CD14-positive monocyte (primary cell): Measurements from ENCODE around the gene CPA1. TPM values are rescaled to one million over a fixed set of nuclear protein-coding genes. Genes with fewer than 3 reads are reported as not detected.
A peak's percentile ranks its signal among the peaks of the same experiment; 100 is the strongest.

Experiments used
- DNase-seq, 3 donors: peaks; one replicate each; pipeline ENCODE4 v3.0.0-alpha.2; 2011 to 2022
- H2AFZ ChIP-seq: 2 replicates; pipeline ENCODE4 v1.6.0; 2012; ENCODE audit warnings: mild to moderate bottlenecking, low read depth, low read length, inconsistent platforms; ENCODE audit not compliant: insufficient read depth, poor library complexity, severe bottlenecking
- H3K27ac ChIP-seq, 2 donors: 1 replicate in 1 of 2; 2 replicates in 1 of 2; pipeline ENCODE4 v1.5.1; 2012 to 2013; ENCODE audit warnings: low read length in 2 of 2, control low read depth in 1 of 2, inconsistent platforms in 1 of 2, low read depth in 1 of 2, mild to moderate bottlenecking in 1 of 2
- H3K27me3 ChIP-seq, 2 donors: one replicate each; pipeline versions ENCODE4 v1.6.0 to v1.6.1; 2011 to 2013; ENCODE audit warnings: low read length in 2 of 2; ENCODE audit not compliant: control insufficient read depth in 2 of 2, insufficient read depth in 2 of 2
- H3K36me3 ChIP-seq, 2 donors: replicated peaks in 1 of 2; 1 replicate in 1 of 2; 2 replicates in 1 of 2; pipeline versions ENCODE4 v1.5.1 to v1.6.1; 2012 to 2013; ENCODE audit warnings: low read length in 2 of 2, control low read depth in 1 of 2, inconsistent platforms in 1 of 2, mild to moderate bottlenecking in 1 of 2; ENCODE audit not compliant: insufficient read depth in 2 of 2, control insufficient read depth in 1 of 2
- H3K4me1 ChIP-seq, 2 donors: 1 replicate in 1 of 2; 2 replicates in 1 of 2; pipeline versions ENCODE4 v1.5.1 to v1.6.1; 2012 to 2013; ENCODE audit warnings: low read length in 2 of 2, control low read depth in 1 of 2, inconsistent platforms in 1 of 2, mild to moderate bottlenecking in 1 of 2, moderate library complexity in 1 of 2; ENCODE audit not compliant: insufficient read depth in 2 of 2, control insufficient read depth in 1 of 2
- H3K4me2 ChIP-seq: replicated peaks from 2 replicates; pipeline ENCODE3; 2012; ENCODE audit warnings: low read length, moderate library complexity, mild to moderate bottlenecking; ENCODE audit not compliant: poor library complexity, severe bottlenecking; ENCODE audit errors: extremely low read depth
- H3K4me3 ChIP-seq, 3 experiments: fragments of 200-600 bp in 1 of 3; sonication (generic) in 1 of 3; replicated peaks in 1 of 3; 1 replicate in 2 of 3; 2 replicates in 1 of 3; pipeline ENCODE4 v1.5.1; 2011 to 2013; ENCODE audit warnings: low read length in 3 of 3, mild to moderate bottlenecking in 3 of 3, control low read depth in 2 of 3, low read depth in 2 of 3, inconsistent platforms in 1 of 3, moderate library complexity in 1 of 3
- H3K79me2 ChIP-seq: 2 replicates; pipeline ENCODE4 v1.6.0; 2012; ENCODE audit warnings: mild to moderate bottlenecking, control low read depth, inconsistent platforms, low read length, moderate library complexity; ENCODE audit not compliant: insufficient read depth
- H3K9ac ChIP-seq: 2 replicates; pipeline ENCODE4 v1.6.0; 2017; ENCODE audit warnings: low read length, mild to moderate bottlenecking; ENCODE audit not compliant: insufficient read depth, poor library complexity, severe bottlenecking
- H3K9me3 ChIP-seq, 2 donors: replicated peaks in 1 of 2; 1 replicate in 1 of 2; 2 replicates in 1 of 2; pipeline versions ENCODE4 v1.5.1 to v1.6.1; 2012 to 2013; ENCODE audit warnings: low read length in 2 of 2, control low read depth in 1 of 2; ENCODE audit not compliant: control insufficient read depth in 1 of 2, insufficient read depth in 1 of 2
- H4K20me1 ChIP-seq: 2 replicates; pipeline ENCODE4 v1.6.0; 2012; ENCODE audit warnings: mild to moderate bottlenecking, low read length, control low read depth, moderate library complexity; ENCODE audit not compliant: insufficient read depth
- H3K27ac Mint-ChIP-seq, 7 donors: one replicate each; pipeline ENCODE4 v1.8.0; 2020; ENCODE audit warnings: mild to moderate bottlenecking in 7 of 7, mixed read lengths in 7 of 7, moderate library complexity in 6 of 7, inconsistent platforms in 2 of 7
- H3K27me3 Mint-ChIP-seq, 3 donors: one replicate each; pipeline ENCODE4 v1.8.0; 2021 to 2022; ENCODE audit warnings: low read depth in 3 of 3, mild to moderate bottlenecking in 3 of 3, mixed read lengths in 3 of 3, moderate library complexity in 3 of 3, inconsistent platforms in 1 of 3
- H3K36me3 Mint-ChIP-seq, 2 donors: one replicate each; pipeline ENCODE4 v1.8.0; 2020; ENCODE audit warnings: mixed read lengths in 2 of 2, inconsistent platforms in 1 of 2, mild to moderate bottlenecking in 1 of 2
- H3K4me1 Mint-ChIP-seq: one replicate; pipeline ENCODE4 v1.8.0; 2020; ENCODE audit warnings: mild to moderate bottlenecking, mixed read lengths
- H3K4me3 Mint-ChIP-seq, 2 donors: one replicate each; pipeline ENCODE4 v1.8.0; 2020; ENCODE audit warnings: mild to moderate bottlenecking in 2 of 2, mixed read lengths in 2 of 2, moderate library complexity in 1 of 2
- H3K9me3 Mint-ChIP-seq, 7 donors: one replicate each; pipeline ENCODE4 v1.8.0; 2020 to 2022; ENCODE audit warnings: mixed read lengths in 7 of 7, mild to moderate bottlenecking in 6 of 7, moderate library complexity in 6 of 7, inconsistent platforms in 2 of 7
- CTCF ChIP-seq: fragments of 200-600 bp; IDR thresholded peaks from one replicate; pipeline ENCODE4 v1.8.0; 2022; ENCODE audit warnings: antibody characterized with exemption, mild to moderate bottlenecking
- WGBS: methylation state at CpG from one replicate; pipeline ENCODE4 v1.1.5; 2013; ENCODE audit warnings: missing lambda C conversion rate; ENCODE audit not compliant: insufficient coverage; 5-methylcytosine and 5-hydroxymethylcytosine counted together
- intact Hi-C, 2 donors: fragments of 100-400 bp; cut with micrococcal nuclease; formaldehyde crosslinking; loops; one replicate each; pipeline versions ENCODE4 v1.15.0 to v1.15.1; 2023
- polyA plus RNA-seq, 3 donors: library from polyadenylated mRNA; depleted of rRNA in 1 of 3; unstranded in 2 of 3; stranded (reverse) in 1 of 3; fragments of 300-500 nt in 2 of 3; fragments of >200 nt in 1 of 3; fragmentation: Illumina TruSeq in 2 of 3; gene quantifications; 1 replicate in 2 of 3; 2 replicates in 1 of 3; pipeline ENCODE4 v1.2.3, GENCODE V29; 2012 to 2021

The CPA1 gene
- polyA plus RNA-seq, 3 donors: not detected

GRCh38 chr7:130415006-130415405 is 34.7 kb downstream of the CPA1 start:
- intact Hi-C loops: no loop called here
- Histone ChIP-seq H3K79me2 (no peaks in the 10 kb centered on the region), H4K20me1 (no peaks in the 10 kb centered on the region), H3K9me3 (no peaks in the 10 kb centered on the region), H3K4me1 (peaks cover 3 to 8% of the 10 kb centered on the region in 2 donors), H3K36me3 (no peaks in the 10 kb centered on the region), H3K27ac (no peak overlapping the region), H3K27me3 (no peaks in the 10 kb centered on the region), H3K4me3 (no peak overlapping the region), H2AFZ (no peak overlapping the region), H3K9ac (no peak overlapping the region), H3K4me2 (no peak overlapping the region)
- H3K27ac Mint-ChIP-seq: no peak overlapping the region
- peaks cover 0 to 14% of the 10 kb centered on the region in 2 donors for H3K36me3 Mint-ChIP-seq
- peaks cover 0 to 2% (median 0%) of the 10 kb centered on the region in 3 donors for H3K27me3 Mint-ChIP-seq
- no peaks in the 10 kb centered on the region for H3K9me3 Mint-ChIP-seq
- peak in 1 of 3 donors; percentile 16 for DNase-seq
- no peak for TF ChIP-seq CTCF
- H3K4me1 Mint-ChIP-seq: peaks cover 20% of the 10 kb centered on the region
- H3K4me3 Mint-ChIP-seq: no peak overlapping the region

DNA sequence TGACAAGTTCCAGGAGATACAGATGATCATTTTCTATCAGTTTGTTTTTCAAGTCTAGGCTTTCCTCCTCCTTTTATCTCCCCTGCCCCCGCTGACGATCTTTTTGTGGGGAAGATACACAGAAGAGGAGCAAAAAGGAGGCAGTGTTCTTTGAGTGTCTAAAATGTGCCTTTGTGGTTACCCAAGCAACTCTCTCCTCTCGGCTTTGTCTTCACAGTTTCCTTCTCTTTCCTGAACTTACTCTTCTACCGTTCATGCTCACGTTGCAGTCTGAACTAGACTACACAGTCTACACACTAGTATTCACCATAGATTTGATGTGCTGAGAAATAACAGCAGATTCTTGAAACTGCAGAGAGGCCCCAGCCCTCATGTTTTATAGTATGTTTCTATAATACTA is 36.9 kb downstream of the CPA1 start:
- Mint-ChIP-seq H3K9me3 (no peaks in the 10 kb centered on the region), H3K27me3 (peaks cover 0 to 2% (median 0%) of the 10 kb centered on the region in 3 donors), H3K27ac (no peak overlapping the region), H3K4me1 (peaks cover 20% of the 10 kb centered on the region), H3K36me3 (peaks cover 0 to 6% of the 10 kb centered on the region in 2 donors), H3K4me3 (no peak overlapping the region)
- no peaks in the 10 kb centered on the region for H4K20me1 ChIP-seq
- H3K9me3 ChIP-seq: no peaks in the 10 kb centered on the region
- H3K9ac ChIP-seq: no peak overlapping the region
- H3K4me3 ChIP-seq: no peak overlapping the region
- no peak overlapping the region for H3K27ac ChIP-seq
- H3K4me1 ChIP-seq: peaks cover 3 to 8% of the 10 kb centered on the region in 2 donors
- no peaks in the 10 kb centered on the region for H3K79me2 ChIP-seq
- no peak for DNase-seq
- peak overlapping the region; percentile 30 for H2AFZ ChIP-seq
- no peak for TF ChIP-seq CTCF
- no peaks in the 10 kb centered on the region for H3K36me3 ChIP-seq
- no peak overlapping the region for H3K4me2 ChIP-seq
- WGBS: 0% methylated on average over 2 of the region's 5 CpGs
- intact Hi-C loops: no loop called here
- H3K27me3 ChIP-seq: no peaks in the 10 kb centered on the region
